HEK293T (cell line): Measurements from ENCODE around the gene ZDHHC8.

Experiments
- CTCF ChIA-PET: fragments of 350-600 bp; formaldehyde crosslinking; extraction: SDS; loops from one replicate; lab custom pipeline; 2021; ENCODE audit warnings: antibody characterized with exemption, inconsistent platforms; lab: Yijun Ruan, JAX
- POLR2A ChIA-PET: fragments of 350-600 bp; formaldehyde crosslinking; extraction: SDS; loops from one replicate; lab custom pipeline; 2020; ENCODE audit warnings: antibody characterized with exemption, inconsistent platforms; lab: Yijun Ruan, JAX
- DNase-seq: peaks from one replicate; pipeline ENCODE4 v3.0.0; 2012; ENCODE audit warnings: mixed read lengths; ENCODE audit errors: extremely low spot score
- ARNT ChIP-seq: fragments of 450-650 bp; IDR thresholded peaks from 2 replicates; pipeline ENCODE4 v1.6.1; 2017; ENCODE audit warnings: mild to moderate bottlenecking
- BHLHE40 ChIP-seq: fragments of 450-650 bp; IDR thresholded peaks from 2 replicates; pipeline ENCODE4 v1.6.1; 2016; ENCODE audit warnings: mild to moderate bottlenecking, moderate library complexity, borderline replicate concordance
- CTBP1 ChIP-seq: fragments of 450-650 bp; IDR thresholded peaks from 2 replicates; pipeline ENCODE4 v1.6.1; 2016; ENCODE audit warnings: borderline replicate concordance
- ELF4 ChIP-seq: fragments of 450-650 bp; IDR thresholded peaks from 2 replicates; pipeline ENCODE4 v1.6.1; 2017; ENCODE audit warnings: antibody characterized with exemption
- FOXA1 ChIP-seq: fragments of 450-650 bp; IDR thresholded peaks from 2 replicates; pipeline ENCODE4 v1.6.1; 2016; ENCODE audit warnings: mild to moderate bottlenecking
- FOXK2 ChIP-seq: fragments of 450-650 bp; IDR thresholded peaks from 2 replicates; pipeline ENCODE4 v1.6.1; 2016; ENCODE audit warnings: mild to moderate bottlenecking
- FOXM1 ChIP-seq: fragments of 450-650 bp; IDR thresholded peaks from 2 replicates; pipeline ENCODE4 v1.6.1; 2017; ENCODE audit warnings: mild to moderate bottlenecking, borderline replicate concordance
- HDGF ChIP-seq: fragments of 450-650 bp; IDR thresholded peaks from 2 replicates; pipeline ENCODE4 v1.6.1; 2017; ENCODE audit warnings: antibody characterized with exemption, borderline replicate concordance
- L3MBTL2 ChIP-seq: fragments of 450-650 bp; conservative IDR thresholded peaks from 2 replicates; pipeline ENCODE4 v1.6.1; 2016; ENCODE audit warnings: mild to moderate bottlenecking
- LEF1 ChIP-seq: fragments of 450-650 bp; IDR thresholded peaks from 2 replicates; pipeline ENCODE4 v1.6.1; 2017; ENCODE audit warnings: mild to moderate bottlenecking, borderline replicate concordance
- NFRKB ChIP-seq: fragments of 450-650 bp; IDR thresholded peaks from 2 replicates; pipeline ENCODE4 v1.6.1; 2016; ENCODE audit warnings: mild to moderate bottlenecking, moderate library complexity
- PKNOX1 ChIP-seq: fragments of 450-650 bp; IDR thresholded peaks from 2 replicates; pipeline ENCODE4 v1.6.1; 2016
- SP1 ChIP-seq: fragments of 450-650 bp; IDR thresholded peaks from 2 replicates; pipeline ENCODE4 v1.6.1; 2017
- SUZ12 ChIP-seq: fragments of 450-650 bp; IDR thresholded peaks from 2 replicates; pipeline ENCODE4 v1.6.1; 2016; ENCODE audit warnings: mild to moderate bottlenecking
- TARDBP ChIP-seq: fragments of 450-650 bp; IDR thresholded peaks from 2 replicates; pipeline ENCODE4 v1.6.1; 2016
- ZNF384 ChIP-seq: fragments of 450-650 bp; IDR thresholded peaks from 2 replicates; pipeline ENCODE4 v1.6.1; 2016

ZDHHC8 gene

GRCh38 chr22:20090730-20091240, 40.8 kb upstream of the ZDHHC8 start:
- TF ChIP-seq NFRKB (no peak), FOXA1 (no peak), PKNOX1 (no peak), L3MBTL2 (no peak), FOXM1 (no peak), TARDBP (no peak), BHLHE40 (no peak), HDGF (no peak), ELF4 (no peak), ZNF384 (no peak), FOXK2 (no peak), CTBP1 (no peak)
- ChIA-PET POLR2A (interaction anchor here (1.2 to 1.5 kb wide), 3 partner anchors 10 to 11 kb away, joined by 3 read pairs; partner anchors contain the start of gene DGCR8), CTCF (no interaction called here)
- DNase-seq = no peak

GRCh38 chr22:20091690-20092476, 39.7 kb upstream of the ZDHHC8 start:
- no peak for DNase-seq
- TF ChIP-seq TARDBP (no peak), NFRKB (no peak), PKNOX1 (no peak), BHLHE40 (no peak), L3MBTL2 (no peak), ZNF384 (no peak), CTBP1 (no peak), ELF4 (no peak), SP1 (no peak)
- ChIA-PET POLR2A (interaction anchor here (1.1 to 1.5 kb wide), 5 partner anchors 10 to 25 kb away, joined by 3 to 4 read pairs (median 3); partner anchors contain the start of genes DGCR8 and TRMT2A), CTCF (no interaction called here)

- POLR2A ChIA-PET = interaction anchor here (3.2 kb wide), 1 partner anchor 11 kb away, joined by 13 read pairs; no protein-coding TSS in a partner anchor
- CTCF ChIA-PET = no interaction called here
- no peak for DNase-seq
- TF ChIP-seq SUZ12 = no peak
- TF ChIP-seq HDGF = no peak
- no peak for TF ChIP-seq ZNF384
- no peak for TF ChIP-seq ELF4
- no peak for TF ChIP-seq FOXK2
Observed at GRCh38 chr22:20092477-20092854, 39.1 kb upstream of the ZDHHC8 start.

GRCh38 chr22:20093418-20094196, 38.0 kb upstream of the ZDHHC8 start:
- ChIA-PET CTCF (no interaction called here), POLR2A (interaction anchor here (1.2 to 3.2 kb wide), 3 partner anchors 12 to 24 kb away, joined by 4 to 13 read pairs (median 5); partner anchors contain the start of gene TRMT2A)
- no peak for TF ChIP-seq SP1
- no peak for TF ChIP-seq BHLHE40
- no peak for TF ChIP-seq ZNF384
- TF ChIP-seq FOXA1 = no peak
- no peak for TF ChIP-seq ARNT
- no peak for TF ChIP-seq PKNOX1
- TF ChIP-seq ELF4 = no peak
- TF ChIP-seq SUZ12 = no peak
- TF ChIP-seq FOXM1 = no peak
- no peak for TF ChIP-seq NFRKB
- TF ChIP-seq CTBP1 = no peak
- TF ChIP-seq FOXK2 = no peak
- no peak for TF ChIP-seq HDGF
- DNase-seq = no peak

- ChIA-PET CTCF (interaction anchor here (0.6 to 0.7 kb wide), 2 partner anchors 21 to 34 kb away, joined by 3 read pairs; no protein-coding TSS in a partner anchor), POLR2A (interaction anchor here (1.2 to 3.2 kb wide), 3 partner anchors 12 to 23 kb away, joined by 4 to 13 read pairs (median 5); partner anchors contain the start of gene TRMT2A)
- no peak for DNase-seq
- TF ChIP-seq BHLHE40 (no peak), L3MBTL2 (no peak), LEF1 (no peak), PKNOX1 (no peak), FOXK2 (no peak), ELF4 (no peak), SUZ12 (no peak), HDGF (no peak), CTBP1 (no peak), ZNF384 (no peak), ARNT (no peak), NFRKB (no peak), SP1 (no peak), FOXM1 (no peak), TARDBP (no peak), FOXA1 (no peak)
Observed at GRCh38 chr22:20094197-20094807, 37.3 kb upstream of the ZDHHC8 start.
